ENCODE data around the gene PDE3A. TPM values are rescaled to one million over a fixed set of nuclear protein-coding genes. Genes with fewer than 3 reads are reported as not detected.

PDE3A gene
- total RNA-seq, 1 donor from 2014 or later: 12.0 TPM

GRCh38 chr12:20411345-20411744 is 43.0 kb downstream of the PDE3A start:
- no peak overlapping the region for H3K4me3 Mint-ChIP-seq
- H3K27ac Mint-ChIP-seq: no peak overlapping the region
- no peak for TF ChIP-seq CTCF (IDR thresholded peaks at IDR 0.05; ENCODE audit: unreplicated experiment)
- peaks cover 15% of the 10 kb centered on the region for H3K4me1 Mint-ChIP-seq
- H3K9me3 Mint-ChIP-seq: peaks cover 2% of the 10 kb centered on the region
- no peaks in the 10 kb centered on the region for H3K27me3 Mint-ChIP-seq (ENCODE audit: low read depth)
- no peaks in the 10 kb centered on the region for H3K36me3 Mint-ChIP-seq
- DNase-seq (ENCODE audit: low spot score in 2 of 2, unreplicated experiment in 2 of 2): no peak

GRCh38 chr12:20415028-20415427 is 46.7 kb downstream of the PDE3A start:
- no peaks in the 10 kb centered on the region for H3K9me3 Mint-ChIP-seq
- H3K27me3 Mint-ChIP-seq (ENCODE audit: low read depth): no peaks in the 10 kb centered on the region
- TF ChIP-seq CTCF (IDR thresholded peaks at IDR 0.05; ENCODE audit: unreplicated experiment): no peak
- DNase-seq (ENCODE audit: low spot score in 2 of 2, unreplicated experiment in 2 of 2): no peak
- H3K27ac Mint-ChIP-seq: no peak overlapping the region
- H3K4me3 Mint-ChIP-seq: no peak overlapping the region
- no peaks in the 10 kb centered on the region for H3K36me3 Mint-ChIP-seq
- H3K4me1 Mint-ChIP-seq: peaks cover 7% of the 10 kb centered on the region

GRCh38 chr12:20415641-20416040 is 47.3 kb downstream of the PDE3A start:
- Mint-ChIP-seq H3K27me3 (ENCODE audit: low read depth) (no peaks in the 10 kb centered on the region), H3K9me3 (no peaks in the 10 kb centered on the region), H3K4me3 (no peak overlapping the region), H3K36me3 (no peaks in the 10 kb centered on the region), H3K27ac (no peak overlapping the region), H3K4me1 (peaks cover 7% of the 10 kb centered on the region)
- TF ChIP-seq CTCF (IDR thresholded peaks at IDR 0.05; ENCODE audit: unreplicated experiment): no peak
- DNase-seq (ENCODE audit: low spot score in 2 of 2, unreplicated experiment in 2 of 2): no peak

- Mint-ChIP-seq H3K4me1 (peaks cover 19% of the 10 kb centered on the region), H3K27ac (no peak overlapping the region), H3K9me3 (no peaks in the 10 kb centered on the region), H3K36me3 (no peaks in the 10 kb centered on the region), H3K27me3 (ENCODE audit: low read depth) (no peaks in the 10 kb centered on the region), H3K4me3 (no peak overlapping the region)
- no peak for TF ChIP-seq CTCF (IDR thresholded peaks at IDR 0.05; ENCODE audit: unreplicated experiment)
- no peak for DNase-seq (ENCODE audit: low spot score in 2 of 2, unreplicated experiment in 2 of 2)
Measured at GRCh38 chr12:20420557-20420956, 52.2 kb downstream of the PDE3A start.

- no peak for DNase-seq (ENCODE audit: low spot score in 2 of 2, unreplicated experiment in 2 of 2)
- H3K27ac Mint-ChIP-seq: no peak overlapping the region
- peaks cover 19% of the 10 kb centered on the region for H3K4me1 Mint-ChIP-seq
- H3K36me3 Mint-ChIP-seq: no peaks in the 10 kb centered on the region
- H3K9me3 Mint-ChIP-seq: no peaks in the 10 kb centered on the region
- H3K27me3 Mint-ChIP-seq (ENCODE audit: low read depth): no peaks in the 10 kb centered on the region
- H3K4me3 Mint-ChIP-seq: no peak overlapping the region
- TF ChIP-seq CTCF (IDR thresholded peaks at IDR 0.05; ENCODE audit: unreplicated experiment): no peak
Measured at GRCh38 chr12:20421421-20421820, 53.1 kb downstream of the PDE3A start.

GRCh38 chr12:20423557-20423956 is 55.2 kb downstream of the PDE3A start:
- no peak overlapping the region for H3K27ac Mint-ChIP-seq

More at GRCh38 chr12:20423557-20423956, 55.2 kb downstream of the PDE3A start:
- TF ChIP-seq CTCF (IDR thresholded peaks at IDR 0.05; ENCODE audit: unreplicated experiment): no peak
- DNase-seq (ENCODE audit: low spot score in 2 of 2, unreplicated experiment in 2 of 2): no peak
- Mint-ChIP-seq H3K27me3 (ENCODE audit: low read depth) (no peaks in the 10 kb centered on the region), H3K4me1 (peaks cover 20% of the 10 kb centered on the region), H3K36me3 (no peaks in the 10 kb centered on the region), H3K4me3 (no peak overlapping the region), H3K9me3 (no peaks in the 10 kb centered on the region)

Data from mesothelial cell of epicardium (in vitro differentiated cells).